ENCODE results near the gene BIRC6. TPM values are rescaled to one million over a fixed set of nuclear protein-coding genes. Genes with fewer than 3 reads are reported as not detected.

The BIRC6 gene
- polyA plus RNA-seq, 3 donors: 11.5 to 32.6 (median 12.9) TPM

DNA sequence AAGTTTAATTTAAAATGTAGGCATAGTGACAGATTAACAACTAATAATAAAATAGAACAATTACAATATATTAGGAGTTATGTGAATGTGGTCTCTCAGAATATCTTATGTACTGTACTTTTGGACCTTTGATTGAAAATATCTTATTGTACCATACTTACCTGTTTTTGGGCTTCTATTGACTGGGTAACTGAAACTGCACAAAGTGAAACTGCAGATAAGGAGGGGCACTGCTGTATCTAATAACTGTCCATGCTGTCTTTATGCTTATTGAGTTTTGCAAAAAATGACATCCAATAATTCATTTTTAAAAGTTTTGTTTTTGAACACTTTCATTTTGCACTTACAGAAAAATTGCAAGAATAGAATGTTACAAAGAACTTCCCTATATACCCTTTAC lies 19.9 kb downstream of the BIRC6 start:
- DNase-seq: no peak
- H2AFZ ChIP-seq (ENCODE audit: insufficient read depth, low read depth, low read length, poor library complexity, severe bottlenecking): no peak overlapping the region
- H3K9me3 Mint-ChIP-seq: peaks cover 0 to under 1% (median 0%) of the 10 kb centered on the region in 7 donors
- H3K4me1 Mint-ChIP-seq: peaks cover 10% of the 10 kb centered on the region
- H3K9me3 ChIP-seq (replicated peaks in 1 of 2; ENCODE audit: control insufficient read depth in 1 of 2, insufficient read depth in 1 of 2, low read length in 2 of 2): no peaks in the 10 kb centered on the region
- no peak overlapping the region for H3K27ac Mint-ChIP-seq
- H4K20me1 ChIP-seq (ENCODE audit: insufficient read depth, low read length): peaks cover 99% of the 10 kb centered on the region
- intact Hi-C loops (cut with micrococcal nuclease): no loop called here
- H3K4me1 ChIP-seq (ENCODE audit: control insufficient read depth in 1 of 2, insufficient read depth in 2 of 2, low read length in 2 of 2): peaks cover 0 to 4% of the 10 kb centered on the region in 2 donors
- no peak overlapping the region for H3K9ac ChIP-seq (ENCODE audit: insufficient read depth, low read length, poor library complexity, severe bottlenecking)
- H3K36me3 ChIP-seq (replicated peaks in 1 of 2; ENCODE audit: control insufficient read depth in 1 of 2, insufficient read depth in 2 of 2, low read length in 2 of 2): peaks cover 0 to 34% of the 10 kb centered on the region in 2 donors
- H3K27ac ChIP-seq (ENCODE audit: low read depth in 1 of 2, low read length in 2 of 2): no peak overlapping the region
- peaks cover 94% of the 10 kb centered on the region for H3K79me2 ChIP-seq (ENCODE audit: insufficient read depth, low read length)
- TF ChIP-seq, protein P1, sequence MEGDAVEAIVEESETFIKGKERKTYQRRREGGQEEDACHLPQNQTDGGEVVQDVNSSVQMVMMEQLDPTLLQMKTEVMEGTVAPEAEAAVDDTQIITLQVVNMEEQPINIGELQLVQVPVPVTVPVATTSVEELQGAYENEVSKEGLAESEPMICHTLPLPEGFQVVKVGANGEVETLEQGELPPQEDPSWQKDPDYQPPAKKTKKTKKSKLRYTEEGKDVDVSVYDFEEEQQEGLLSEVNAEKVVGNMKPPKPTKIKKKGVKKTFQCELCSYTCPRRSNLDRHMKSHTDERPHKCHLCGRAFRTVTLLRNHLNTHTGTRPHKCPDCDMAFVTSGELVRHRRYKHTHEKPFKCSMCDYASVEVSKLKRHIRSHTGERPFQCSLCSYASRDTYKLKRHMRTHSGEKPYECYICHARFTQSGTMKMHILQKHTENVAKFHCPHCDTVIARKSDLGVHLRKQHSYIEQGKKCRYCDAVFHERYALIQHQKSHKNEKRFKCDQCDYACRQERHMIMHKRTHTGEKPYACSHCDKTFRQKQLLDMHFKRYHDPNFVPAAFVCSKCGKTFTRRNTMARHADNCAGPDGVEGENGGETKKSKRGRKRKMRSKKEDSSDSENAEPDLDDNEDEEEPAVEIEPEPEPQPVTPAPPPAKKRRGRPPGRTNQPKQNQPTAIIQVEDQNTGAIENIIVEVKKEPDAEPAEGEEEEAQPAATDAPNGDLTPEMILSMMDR (IDR thresholded peaks at IDR 0.05): no peak
- no peak overlapping the region for H3K4me3 ChIP-seq (replicated peaks in 1 of 3; ENCODE audit: low read depth in 2 of 3, low read length in 3 of 3)
- no peak overlapping the region for H3K4me2 ChIP-seq (replicated peaks; ENCODE audit: extremely low read depth, low read length, poor library complexity, severe bottlenecking)
- no peaks in the 10 kb centered on the region for H3K27me3 ChIP-seq (ENCODE audit: control insufficient read depth in 2 of 2, insufficient read depth in 2 of 2, low read length in 2 of 2)
- H3K27me3 Mint-ChIP-seq (ENCODE audit: low read depth in 3 of 3): peaks cover 0 to 1% (median 0%) of the 10 kb centered on the region in 3 donors
- H3K4me3 Mint-ChIP-seq: no peak overlapping the region
- peaks cover 22 to 28% of the 10 kb centered on the region in 2 donors for H3K36me3 Mint-ChIP-seq

DNA sequence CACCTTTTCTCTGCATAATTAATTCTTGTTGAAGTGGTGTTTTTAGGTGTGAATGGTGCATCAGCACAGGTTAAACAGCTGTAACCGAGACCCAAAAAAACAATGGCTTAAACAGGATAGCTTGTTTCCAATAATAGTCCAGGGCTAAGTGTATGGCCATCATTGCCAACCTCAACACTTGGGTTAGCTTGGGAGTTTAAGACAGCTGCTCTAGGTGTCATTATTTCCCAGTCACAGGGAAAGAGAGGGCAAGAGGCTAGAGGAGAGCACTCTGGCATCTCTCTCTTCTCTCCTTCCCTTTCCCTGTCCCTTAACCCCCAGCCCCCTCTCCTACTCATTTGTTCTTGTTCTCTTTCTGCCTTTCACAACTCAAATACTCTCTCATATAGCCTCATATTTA lies 21.1 kb downstream of the BIRC6 start:
- no peak overlapping the region for H3K4me3 Mint-ChIP-seq
- WGBS (ENCODE audit: insufficient coverage): 100% methylated on average over 1 of the region's 1 CpG
- peaks cover 7 to 36% of the 10 kb centered on the region in 2 donors for H3K36me3 ChIP-seq (replicated peaks in 1 of 2; ENCODE audit: control insufficient read depth in 1 of 2, insufficient read depth in 2 of 2, low read length in 2 of 2)
- no peaks in the 10 kb centered on the region for H3K9me3 Mint-ChIP-seq
- H4K20me1 ChIP-seq (ENCODE audit: insufficient read depth, low read length): peaks cover 98% of the 10 kb centered on the region
- peaks cover 0 to 1% (median 0%) of the 10 kb centered on the region in 3 donors for H3K27me3 Mint-ChIP-seq (ENCODE audit: low read depth in 3 of 3)
- TF ChIP-seq, protein P1 (IDR thresholded peaks at IDR 0.05): no peak
- H3K79me2 ChIP-seq (ENCODE audit: insufficient read depth, low read length): peaks cover 93% of the 10 kb centered on the region
- H3K36me3 Mint-ChIP-seq: peaks cover 22 to 29% of the 10 kb centered on the region in 2 donors
- DNase-seq: no peak
- peak overlapping the region in 5 of 7 donors; percentile 11 to 81 (median 38) for H3K27ac Mint-ChIP-seq
- H3K27me3 ChIP-seq (ENCODE audit: control insufficient read depth in 2 of 2, insufficient read depth in 2 of 2, low read length in 2 of 2): no peaks in the 10 kb centered on the region
- H2AFZ ChIP-seq (ENCODE audit: insufficient read depth, low read depth, low read length, poor library complexity, severe bottlenecking): no peak overlapping the region
- peaks cover 6 to 10% of the 10 kb centered on the region in 2 donors for H3K4me1 ChIP-seq (ENCODE audit: control insufficient read depth in 1 of 2, insufficient read depth in 2 of 2, low read length in 2 of 2)
- no peak overlapping the region for H3K27ac ChIP-seq (ENCODE audit: low read depth in 1 of 2, low read length in 2 of 2)
- intact Hi-C loops (cut with micrococcal nuclease): no loop called here
- H3K4me3 ChIP-seq (replicated peaks in 1 of 3; ENCODE audit: low read depth in 2 of 3, low read length in 3 of 3): no peak overlapping the region
- no peaks in the 10 kb centered on the region for H3K9me3 ChIP-seq (replicated peaks in 1 of 2; ENCODE audit: control insufficient read depth in 1 of 2, insufficient read depth in 1 of 2, low read length in 2 of 2)
- no peak overlapping the region for H3K4me2 ChIP-seq (replicated peaks; ENCODE audit: extremely low read depth, low read length, poor library complexity, severe bottlenecking)
- H3K4me1 Mint-ChIP-seq: peaks cover 16% of the 10 kb centered on the region
- no peak overlapping the region for H3K9ac ChIP-seq (ENCODE audit: insufficient read depth, low read length, poor library complexity, severe bottlenecking)
